RWPE1 (cell line): ENCODE measurements around the gene WEE1.

ENCODE experiments used
- CTCF ChIA-PET: fragments of 350-600 bp; sonication (Branson Sonifier 250); formaldehyde crosslinking; extraction: SDS; loops from one replicate; lab custom pipeline; 2021; lab: Yijun Ruan, JAX
- POLR2A ChIA-PET: fragments of 400-600 bp; formaldehyde crosslinking; extraction: SDS; loops from one replicate; lab custom pipeline; 2020; ENCODE audit warnings: antibody characterized with exemption; ENCODE audit not compliant: low non-redundant PET; lab: Yijun Ruan, JAX
- DNase-seq: peaks from one replicate; pipeline ENCODE4 v3.0.0; 2012; ENCODE audit warnings: low spot score
- H3K27ac ChIP-seq: fragments of 450-650 bp; 2 replicates; pipeline ENCODE4 v1.5.1; 2017
- TF ChIP-seq, protein P1 (sequence below): fragments of 450-650 bp; conservative IDR thresholded peaks from 2 replicates; pipeline ENCODE4 v1.5.1; 2017; ENCODE audit warnings: low read depth, mild to moderate bottlenecking

The WEE1 gene

DNA sequence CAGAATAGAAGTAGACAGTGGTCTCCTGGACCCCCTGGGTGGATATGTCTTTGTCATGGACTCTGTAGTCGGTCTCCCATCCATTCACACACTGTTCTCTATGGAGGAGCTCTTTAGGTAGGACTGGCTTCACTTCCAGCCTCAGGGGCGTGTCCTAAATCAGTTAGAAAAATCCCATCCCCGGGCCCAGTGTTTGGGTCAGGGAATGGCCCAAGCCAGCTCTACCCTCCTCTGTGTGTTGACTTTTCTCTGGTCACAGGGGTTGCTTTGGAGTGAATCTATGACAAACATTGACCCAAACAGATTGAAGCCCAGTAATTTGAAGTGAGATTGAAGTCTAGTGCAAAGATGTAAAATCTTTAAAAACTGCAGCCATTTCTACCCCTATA is 34.0 kb downstream of the WEE1 start:
- TF ChIP-seq, protein P1, sequence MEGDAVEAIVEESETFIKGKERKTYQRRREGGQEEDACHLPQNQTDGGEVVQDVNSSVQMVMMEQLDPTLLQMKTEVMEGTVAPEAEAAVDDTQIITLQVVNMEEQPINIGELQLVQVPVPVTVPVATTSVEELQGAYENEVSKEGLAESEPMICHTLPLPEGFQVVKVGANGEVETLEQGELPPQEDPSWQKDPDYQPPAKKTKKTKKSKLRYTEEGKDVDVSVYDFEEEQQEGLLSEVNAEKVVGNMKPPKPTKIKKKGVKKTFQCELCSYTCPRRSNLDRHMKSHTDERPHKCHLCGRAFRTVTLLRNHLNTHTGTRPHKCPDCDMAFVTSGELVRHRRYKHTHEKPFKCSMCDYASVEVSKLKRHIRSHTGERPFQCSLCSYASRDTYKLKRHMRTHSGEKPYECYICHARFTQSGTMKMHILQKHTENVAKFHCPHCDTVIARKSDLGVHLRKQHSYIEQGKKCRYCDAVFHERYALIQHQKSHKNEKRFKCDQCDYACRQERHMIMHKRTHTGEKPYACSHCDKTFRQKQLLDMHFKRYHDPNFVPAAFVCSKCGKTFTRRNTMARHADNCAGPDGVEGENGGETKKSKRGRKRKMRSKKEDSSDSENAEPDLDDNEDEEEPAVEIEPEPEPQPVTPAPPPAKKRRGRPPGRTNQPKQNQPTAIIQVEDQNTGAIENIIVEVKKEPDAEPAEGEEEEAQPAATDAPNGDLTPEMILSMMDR: no peak
- ChIA-PET CTCF (no interaction called here), POLR2A (no interaction called here)
- H3K27ac ChIP-seq: no peak overlapping the region
- no peak for DNase-seq

- no peak for DNase-seq
- ChIA-PET POLR2A (no interaction called here), CTCF (no interaction called here)
- TF ChIP-seq, protein P1: no peak
- H3K27ac ChIP-seq: no peak overlapping the region
These were observed 35.7 kb downstream of the WEE1 start for GRCh38 chr11:9609002-9609759.

- ChIA-PET CTCF (interaction anchor here (1.1 kb wide), 1 partner anchor 8 kb away, joined by 8 read pairs; no protein-coding TSS in a partner anchor), POLR2A (no interaction called here)
- DNase-seq: no peak
- TF ChIP-seq, protein P1: no peak
- H3K27ac ChIP-seq: no peak overlapping the region
These were observed 36.4 kb downstream of the WEE1 start for GRCh38 chr11:9609841-9610240.

DNA sequence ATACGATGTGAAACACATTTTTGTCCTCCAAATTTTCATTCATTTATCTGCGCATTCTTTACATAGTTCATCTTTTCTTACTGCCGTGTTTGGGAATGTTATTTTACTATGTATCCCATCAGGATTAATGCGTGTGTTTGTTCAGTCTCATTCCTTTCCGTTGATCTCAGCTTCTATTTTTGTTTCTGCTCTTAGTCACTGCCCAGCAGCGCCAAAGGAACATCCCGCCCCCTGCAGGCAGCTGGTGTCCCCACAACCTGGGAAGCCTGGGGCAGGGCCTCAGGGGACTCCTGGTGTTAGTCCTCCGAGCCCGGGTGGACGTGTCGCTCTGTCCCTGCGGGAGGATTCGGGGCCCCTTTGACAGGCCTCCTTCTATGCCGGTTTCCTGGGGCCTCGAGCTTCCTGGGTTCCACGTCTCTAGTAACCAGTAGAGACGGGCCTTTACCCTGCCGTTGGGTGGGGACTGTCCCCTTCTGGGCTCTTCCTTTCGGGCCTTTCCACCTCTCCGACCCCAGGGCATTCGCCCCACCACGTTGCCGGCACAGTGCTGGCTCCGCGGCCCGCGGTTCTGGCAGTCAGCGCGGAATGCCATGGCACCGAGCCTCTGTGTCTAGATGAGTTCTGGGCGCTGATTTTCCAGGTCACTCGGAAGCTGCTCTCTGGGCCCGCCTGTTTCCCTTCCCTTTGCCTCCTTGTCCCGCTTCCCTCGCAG is 39.8 kb downstream of the WEE1 start:
- peak; percentile 93 for DNase-seq
- POLR2A ChIA-PET: interaction anchor here (0.9 kb wide), 1 partner anchor 38 kb away, joined by 3 read pairs; no protein-coding TSS in a partner anchor
- TF ChIP-seq, protein P1: peak; percentile 94
- peak overlapping the region; percentile 97 for H3K27ac ChIP-seq
- CTCF ChIA-PET: interaction anchor here (0.6 to 1.7 kb wide), 23 partner anchors 13 to 922 kb away, joined by 3 to 9 read pairs (median 3); partner anchors contain the start of gene WEE1

- H3K27ac ChIP-seq: peak overlapping the region; percentile 97
- POLR2A ChIA-PET: interaction anchor here (0.9 kb wide), 1 partner anchor 39 kb away, joined by 3 read pairs; no protein-coding TSS in a partner anchor
- TF ChIP-seq, protein P1: peak; percentile 80
- CTCF ChIA-PET: interaction anchor here (0.6 to 1.7 kb wide), 25 partner anchors 11 to 921 kb away, joined by 3 to 9 read pairs (median 3); partner anchors contain the start of gene WEE1
- DNase-seq: peak; percentile 83
These were observed 40.6 kb downstream of the WEE1 start for GRCh38 chr11:9613830-9614762.
